Pancreas (tissue), 10 donors: ENCODE data around the gene PDCD1LG2. TPM values are rescaled to one million over a fixed set of nuclear protein-coding genes. Genes with fewer than 3 reads are reported as not detected.

Experiments
- ATAC-seq, 4 donors: fragments of 200-7000 bp; cut with Tn5 transposase; one replicate each; pipeline versions ENCODE4 v1.8.0 to v1.9.1; 2020; ENCODE audit warnings: mild to moderate bottlenecking in 4 of 4, moderate library complexity in 4 of 4
- DNase-seq, 6 donors: peaks; one replicate each; pipeline ENCODE4 v3.0.0-alpha.2; 2020
- FAIRE-seq: peaks from 2 replicates; lab custom pipeline; 2012; peaks lifted over from hg19 to GRCh38; lab: Jason Lieb, UNC
- H3K27ac ChIP-seq, 4 donors: fragments of 200-600 bp; sonication (generic); 1 replicate in 3 of 4; 2 replicates in 1 of 4; pipeline versions ENCODE4 v1.5.0 to v1.8.0; 2020
- H3K27me3 ChIP-seq, 4 donors: fragments of 200-600 bp; one replicate each; pipeline ENCODE4 v1.8.0; 2021
- H3K36me3 ChIP-seq, 3 donors: fragments of 200-600 bp; sonication (generic) in 1 of 3; one replicate each; pipeline versions ENCODE4 v1.5.0 to v1.8.0; 2020 to 2021
- H3K4me1 ChIP-seq, 3 donors: fragments of 200-600 bp; one replicate each; pipeline ENCODE4 v1.8.0; 2021
- H3K4me3 ChIP-seq, 4 donors: fragments of 200-600 bp; sonication (generic) in 2 of 4; one replicate each; pipeline versions ENCODE4 v1.5.0 to v1.8.0; 2020 to 2021
- H3K9me3 ChIP-seq, 4 donors: fragments of 200-600 bp; one replicate each; pipeline ENCODE4 v1.8.0; 2021
- WGBS, 2 donors: extraction: QIAGEN DNeasy Blood & Tissue Kit; methylation state at CpG; one replicate each; pipeline ENCODE4 v1.1.7; 2013; 5-methylcytosine and 5-hydroxymethylcytosine counted together
- intact Hi-C, 3 donors: fragments of 100-400 bp; cut with DNase I; formaldehyde crosslinking; loops; one replicate each; pipeline versions ENCODE4 v1.11.1 to v1.14.2; 2022
- polyA plus RNA-seq, 2 donors: library from polyadenylated mRNA; stranded (reverse); fragments of 200-250 nt; gene quantifications; one replicate each; pipeline ENCODE4 v1.2.3, GENCODE V29; 2013
- total RNA-seq, 6 donors: library from RNA; stranded (reverse); fragmentation: NEBNext Ultra II Directional in 4 of 6; extraction: Animal tissue kit (Norgen Biotek cat#: 25700) in 4 of 6; gene quantifications; one replicate each; pipeline versions ENCODE4 v1.2.1 to v1.2.4, GENCODE V29; 2021 to 2023
- TF ChIP-seq, protein P1 (sequence below), 4 donors: fragments of 200-600 bp; sonication (generic) in 3 of 4; IDR thresholded peaks; one replicate each; pipeline versions ENCODE4 v1.5.0 to v1.8.0; 2021; ENCODE audit warnings: antibody characterized with exemption in 4 of 4
- donor health status: healthy with polysubstance abuse.
- donor health status: DM: no; HTN: no; CAD: no; lungs with moderate emphysema.
- donor health status: DM: no; HTN: no; CAD: no.
- donor health status: control.
- donor health status: control.
- donor health status: Bipolar disorder and iron deficiency.
- donor health status: DM: yes; HTN: yes; CAD: no.
- donor health status: DM: no; HTN: no; CAD: no.
- donor health status: DM: no; HTN: no; CAD: no.
- donor health status: DM: yes; HTN: yes; CAD: no.

Gene PDCD1LG2
- total and polyA plus RNA-seq, 8 donors = 0.08 to 0.43 (median 0.17) TPM; not detected in 1

DNA sequence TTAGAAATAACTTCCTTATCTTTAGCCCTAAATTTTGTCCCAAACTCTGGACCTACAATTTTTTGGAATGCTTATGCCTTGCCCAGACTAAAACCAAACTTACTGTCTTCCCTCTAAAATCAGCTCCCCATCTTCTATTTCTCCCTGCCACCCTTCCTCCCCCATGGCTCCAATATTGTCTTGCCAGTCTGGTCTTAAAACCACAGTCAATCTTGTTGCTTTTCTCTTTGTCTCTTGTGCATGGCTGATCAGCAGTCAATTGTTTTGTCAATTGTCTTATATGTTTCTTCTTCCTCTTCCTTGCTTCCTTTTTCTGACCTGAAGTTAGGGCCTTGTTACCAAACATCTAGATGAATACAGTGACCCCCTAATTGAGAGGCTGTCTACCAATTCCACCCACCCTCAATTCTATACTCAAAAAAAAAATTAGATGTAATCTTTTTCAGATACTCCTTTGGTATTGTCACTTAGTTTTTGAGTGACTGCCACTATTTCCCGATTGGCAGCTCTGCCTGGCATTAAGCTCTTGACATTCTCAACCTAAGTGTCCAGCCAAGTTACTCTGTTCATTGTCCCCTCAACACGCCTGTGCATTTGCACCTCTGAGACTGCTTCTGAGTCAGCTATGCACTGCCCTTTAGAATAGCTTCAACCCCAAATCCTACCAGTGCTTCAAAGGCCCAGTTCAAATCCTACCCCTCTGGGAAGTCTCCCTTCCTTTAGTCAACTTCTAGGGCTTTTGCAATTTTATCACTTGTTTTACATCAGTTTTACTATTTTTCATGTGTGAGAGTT lies 2.5 kb downstream of the PDCD1LG2 start:
- H3K4me1 ChIP-seq = no peaks in the 10 kb centered on the region
- H3K27ac ChIP-seq = no peak overlapping the region
- intact Hi-C loops = no loop called here
- H3K9me3 ChIP-seq = no peaks in the 10 kb centered on the region
- H3K27me3 ChIP-seq = no peaks in the 10 kb centered on the region
- FAIRE-seq (no peak), DNase-seq (no peak), ATAC-seq (no peak)
- no peaks in the 10 kb centered on the region for H3K36me3 ChIP-seq
- TF ChIP-seq, protein P1, sequence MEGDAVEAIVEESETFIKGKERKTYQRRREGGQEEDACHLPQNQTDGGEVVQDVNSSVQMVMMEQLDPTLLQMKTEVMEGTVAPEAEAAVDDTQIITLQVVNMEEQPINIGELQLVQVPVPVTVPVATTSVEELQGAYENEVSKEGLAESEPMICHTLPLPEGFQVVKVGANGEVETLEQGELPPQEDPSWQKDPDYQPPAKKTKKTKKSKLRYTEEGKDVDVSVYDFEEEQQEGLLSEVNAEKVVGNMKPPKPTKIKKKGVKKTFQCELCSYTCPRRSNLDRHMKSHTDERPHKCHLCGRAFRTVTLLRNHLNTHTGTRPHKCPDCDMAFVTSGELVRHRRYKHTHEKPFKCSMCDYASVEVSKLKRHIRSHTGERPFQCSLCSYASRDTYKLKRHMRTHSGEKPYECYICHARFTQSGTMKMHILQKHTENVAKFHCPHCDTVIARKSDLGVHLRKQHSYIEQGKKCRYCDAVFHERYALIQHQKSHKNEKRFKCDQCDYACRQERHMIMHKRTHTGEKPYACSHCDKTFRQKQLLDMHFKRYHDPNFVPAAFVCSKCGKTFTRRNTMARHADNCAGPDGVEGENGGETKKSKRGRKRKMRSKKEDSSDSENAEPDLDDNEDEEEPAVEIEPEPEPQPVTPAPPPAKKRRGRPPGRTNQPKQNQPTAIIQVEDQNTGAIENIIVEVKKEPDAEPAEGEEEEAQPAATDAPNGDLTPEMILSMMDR (IDR thresholded peaks at IDR 0.05) = no peak
- H3K4me3 ChIP-seq = no peak overlapping the region
- 66 to 78% methylated on average over 2 of the region's 2 CpGs for WGBS, 2 donors

DNA sequence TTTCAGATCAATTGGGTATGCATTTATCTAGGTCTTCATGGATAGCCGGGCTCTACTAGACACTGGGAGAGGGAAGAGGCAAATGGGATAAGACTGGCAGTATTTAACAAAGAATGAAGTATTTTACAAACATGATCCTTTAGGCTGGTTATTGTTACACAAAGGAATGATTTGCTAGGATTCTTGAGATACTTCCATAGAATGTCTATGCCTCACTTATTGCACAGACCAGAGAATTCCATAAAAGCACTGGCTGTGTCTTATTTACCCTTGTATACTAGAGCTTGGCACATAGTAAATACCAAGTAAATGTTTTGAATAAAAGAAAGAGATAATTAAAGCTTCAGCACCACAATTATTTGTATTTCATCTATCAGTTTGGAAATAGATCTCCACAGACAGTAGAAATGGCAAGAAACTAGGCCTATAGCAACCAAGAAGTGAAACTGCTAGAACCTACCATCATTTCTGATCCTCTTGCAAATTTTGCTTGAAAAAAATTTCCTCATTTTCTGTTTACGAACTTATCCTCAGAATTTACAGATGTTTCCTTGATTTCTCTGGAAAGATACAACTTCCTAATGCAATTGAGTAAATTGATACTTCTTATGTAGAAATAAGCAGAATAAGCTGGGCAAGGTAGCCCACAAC lies 3.8 kb downstream of the PDCD1LG2 start:
- intact Hi-C loops = no loop called here
- H3K36me3 ChIP-seq = no peaks in the 10 kb centered on the region
- no peaks in the 10 kb centered on the region for H3K9me3 ChIP-seq
- ATAC-seq = no peak
- H3K27me3 ChIP-seq = no peaks in the 10 kb centered on the region
- DNase-seq = no peak
- TF ChIP-seq, protein P1 (IDR thresholded peaks at IDR 0.05) = no peak
- H3K4me3 ChIP-seq = no peak overlapping the region
- no peak overlapping the region for H3K27ac ChIP-seq
- WGBS, 2 donors = 84 to 87% methylated on average over 2 of the region's 2 CpGs
- FAIRE-seq = no peak
- H3K4me1 ChIP-seq = no peaks in the 10 kb centered on the region

DNA sequence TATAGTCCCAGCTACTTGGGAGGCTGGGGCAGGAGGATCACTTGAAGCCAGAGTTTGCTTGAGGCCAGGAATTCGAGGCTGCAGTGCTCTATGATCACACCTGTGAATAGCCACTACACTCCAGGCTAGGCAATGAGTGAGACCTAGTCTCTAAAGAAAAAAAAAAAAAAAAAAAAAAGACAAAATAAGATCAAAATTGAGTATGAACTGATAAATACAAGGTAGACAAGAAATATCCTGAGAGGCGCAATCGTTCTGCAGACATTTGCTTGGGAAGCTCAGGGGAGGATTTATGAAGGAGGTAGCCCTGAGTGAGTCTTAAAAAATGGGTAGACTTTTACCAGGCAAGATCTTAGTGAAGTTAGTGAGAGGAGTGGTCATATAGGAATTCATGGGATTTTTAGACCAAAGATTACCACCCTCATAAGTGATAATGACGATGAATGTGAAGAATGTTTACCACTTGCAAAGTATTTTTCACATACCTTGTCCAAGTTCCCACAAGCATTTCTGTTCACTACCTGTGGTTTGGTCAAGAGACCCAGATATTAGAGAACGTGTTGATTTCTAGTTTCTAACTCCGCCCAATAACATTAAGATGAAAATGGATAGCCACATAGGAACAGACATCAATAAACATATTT lies 4.4 kb downstream of the PDCD1LG2 start:
- no peak for FAIRE-seq
- intact Hi-C loops = no loop called here
- TF ChIP-seq, protein P1 (IDR thresholded peaks at IDR 0.05) = no peak
- no peak for DNase-seq
- Histone ChIP-seq H3K4me3 (no peak overlapping the region), H3K9me3 (no peaks in the 10 kb centered on the region), H3K27me3 (no peaks in the 10 kb centered on the region), H3K4me1 (no peaks in the 10 kb centered on the region), H3K36me3 (no peaks in the 10 kb centered on the region), H3K27ac (no peak overlapping the region)
- WGBS, 2 donors = 66 to 73% methylated on average over 6 of the region's 6 CpGs
- no peak for ATAC-seq

DNA sequence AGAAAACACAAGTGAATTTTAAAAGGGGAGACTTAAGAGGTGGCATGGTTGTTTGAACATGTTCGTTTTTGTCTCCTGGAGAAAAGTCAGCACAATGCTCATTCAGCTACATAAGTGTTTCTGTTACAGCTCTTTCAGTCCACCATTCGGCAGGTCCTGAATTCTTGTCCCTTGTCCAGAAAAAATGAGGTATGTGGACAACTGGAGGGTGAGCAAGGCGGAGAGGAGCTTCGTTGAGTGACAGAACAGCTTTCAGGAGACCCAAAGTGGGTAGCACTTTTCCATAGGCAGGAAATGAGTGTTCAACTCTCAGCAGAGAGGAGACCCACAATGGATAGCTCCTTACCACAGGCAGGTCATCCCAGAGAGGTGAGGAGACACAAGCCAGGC lies 4.9 kb downstream of the PDCD1LG2 start:
- H3K9me3 ChIP-seq = no peaks in the 10 kb centered on the region
- TF ChIP-seq, protein P1 (IDR thresholded peaks at IDR 0.05) = no peak
- no peaks in the 10 kb centered on the region for H3K27me3 ChIP-seq
- WGBS, 2 donors = 55 to 68% methylated on average over 4 of the region's 4 CpGs
- DNase-seq = no peak
- H3K27ac ChIP-seq = no peak overlapping the region
- intact Hi-C loops = no loop called here
- no peak overlapping the region for H3K4me3 ChIP-seq
- no peaks in the 10 kb centered on the region for H3K36me3 ChIP-seq
- H3K4me1 ChIP-seq = no peaks in the 10 kb centered on the region
- ATAC-seq = no peak
- FAIRE-seq = no peak
